Left ventricle myocardium inferior (tissue), 1 donor: ENCODE data around the gene SLC35D3. TPM values are rescaled to one million over a fixed set of nuclear protein-coding genes. Genes with fewer than 3 reads are reported as not detected.
"Not testable (repeated sequence)": the region's sequence is repeated elsewhere in the genome, so short reads cannot be mapped to it uniquely, and the experiment has no call there.

Experiments used
- DNase-seq: peaks from one replicate; pipeline ENCODE4 v3.0.0-alpha.2; 2020
- H3K27ac ChIP-seq: fragments of 200-600 bp; replicated peaks from 2 replicates; pipeline ENCODE4 v1.8.0; 2021
- H3K27me3 ChIP-seq: fragments of 200-600 bp; 2 replicates; pipeline ENCODE4 v1.8.0; 2021; ENCODE audit warnings: low read depth
- H3K36me3 ChIP-seq: fragments of 200-600 bp; 2 replicates; pipeline ENCODE4 v1.8.0; 2021
- H3K4me1 ChIP-seq: fragments of 200-600 bp; 2 replicates; pipeline ENCODE4 v1.8.0; 2021
- H3K4me3 ChIP-seq: fragments of 200-600 bp; 2 replicates; pipeline ENCODE4 v1.8.0; 2021; ENCODE audit warnings: mild to moderate bottlenecking, moderate library complexity
- H3K9me3 ChIP-seq: fragments of 200-600 bp; replicated peaks from 2 replicates; pipeline ENCODE4 v1.8.0; 2021
- CTCF ChIP-seq: fragments of 200-600 bp; IDR thresholded peaks from 2 replicates; pipeline ENCODE4 v1.8.0; 2021; ENCODE audit warnings: antibody characterized with exemption, mild to moderate bottlenecking, borderline replicate concordance
- intact Hi-C: fragments of 100-400 bp; cut with micrococcal nuclease; formaldehyde crosslinking; loops from one replicate; pipeline ENCODE4 v1.11.0; 2022
- total RNA-seq: library from RNA; stranded (reverse); fragmentation: NEBNext Ultra II Directional; extraction: Animal tissue kit (Norgen Biotek cat#: 25700); gene quantifications from one replicate; pipeline ENCODE4 v1.2.1, GENCODE V29; 2021
- donor health status: DM: no; HTN: yes; CAD: no; lungs with severe emphysema.

Gene SLC35D3
- total RNA-seq, 1 donor from 2014 or later = 0.08 TPM

GRCh38 chr6:136956590-136957544 lies 34.8 kb downstream of the SLC35D3 start:
- H3K36me3 ChIP-seq = no peaks in the 10 kb centered on the region
- no peak for TF ChIP-seq CTCF
- intact Hi-C loops = no loop called here

GRCh38 chr6:136958168-136958567 lies 36.1 kb downstream of the SLC35D3 start:
- H3K27me3 ChIP-seq = no peaks in the 10 kb centered on the region
- H3K4me3 ChIP-seq = no peak overlapping the region
- no peaks in the 10 kb centered on the region for H3K36me3 ChIP-seq
- no peaks in the 10 kb centered on the region for H3K9me3 ChIP-seq
- DNase-seq = no peak
- H3K27ac ChIP-seq = no peak overlapping the region
- intact Hi-C loops = no loop called here
- H3K4me1 ChIP-seq = peaks cover 28% of the 10 kb centered on the region
- no peak for TF ChIP-seq CTCF

More at GRCh38 chr6:136956590-136957544, 34.8 kb downstream of the SLC35D3 start:
- Histone ChIP-seq H3K27ac (no peak overlapping the region), H3K27me3 (no peaks in the 10 kb centered on the region), H3K4me3 (no peak overlapping the region), H3K4me1 (peaks cover 21% of the 10 kb centered on the region), H3K9me3 (no peaks in the 10 kb centered on the region)
- DNase-seq = no peak

- no peak overlapping the region for H3K4me3 ChIP-seq
- H3K27ac ChIP-seq = no peak overlapping the region
- peaks cover 38% of the 10 kb centered on the region for H3K4me1 ChIP-seq
- no peak for DNase-seq
- H3K9me3 ChIP-seq = no peaks in the 10 kb centered on the region
- intact Hi-C loops = no loop called here
- TF ChIP-seq CTCF = no peak
- no peaks in the 10 kb centered on the region for H3K27me3 ChIP-seq
- no peaks in the 10 kb centered on the region for H3K36me3 ChIP-seq
These were observed 37.4 kb downstream of the SLC35D3 start for GRCh38 chr6:136959471-136959891.

GRCh38 chr6:136959935-136960334 lies 37.8 kb downstream of the SLC35D3 start:
- H3K9me3 ChIP-seq, DNase-seq, H3K4me3 ChIP-seq, H3K27ac ChIP-seq, H3K36me3 ChIP-seq, H3K27me3 ChIP-seq, intact Hi-C loops: not testable (repeated sequence)
- H3K4me1 ChIP-seq = peaks cover 40% of the 10 kb centered on the region

- H3K27me3 ChIP-seq = no peaks in the 10 kb centered on the region
- H3K27ac ChIP-seq = no peak overlapping the region
- intact Hi-C loops = no loop called here
- no peaks in the 10 kb centered on the region for H3K36me3 ChIP-seq
- H3K4me1 ChIP-seq = peaks cover 40% of the 10 kb centered on the region
- DNase-seq = no peak
- no peak overlapping the region for H3K4me3 ChIP-seq
- H3K9me3 ChIP-seq = no peaks in the 10 kb centered on the region
- TF ChIP-seq CTCF = no peak
These were observed 38.7 kb downstream of the SLC35D3 start for GRCh38 chr6:136960781-136961180.

- DNase-seq = no peak
- no peaks in the 10 kb centered on the region for H3K9me3 ChIP-seq
- no peak overlapping the region for H3K4me3 ChIP-seq
- peak overlapping the region; percentile 87 for H3K27ac ChIP-seq
- H3K4me1 ChIP-seq = peaks cover 37% of the 10 kb centered on the region
- no peaks in the 10 kb centered on the region for H3K36me3 ChIP-seq
- H3K27me3 ChIP-seq = peaks cover 6% of the 10 kb centered on the region
- no peak for TF ChIP-seq CTCF
- intact Hi-C loops = no loop called here
These were observed 39.7 kb downstream of the SLC35D3 start for GRCh38 chr6:136961848-136962247.
